ENCODE results near the gene TNS1. TPM values are rescaled to one million over a fixed set of nuclear protein-coding genes. Genes with fewer than 3 reads are reported as not detected.

The TNS1 gene
- total RNA-seq, 1 experiment from 2014 or later = 4.5 TPM

DNA sequence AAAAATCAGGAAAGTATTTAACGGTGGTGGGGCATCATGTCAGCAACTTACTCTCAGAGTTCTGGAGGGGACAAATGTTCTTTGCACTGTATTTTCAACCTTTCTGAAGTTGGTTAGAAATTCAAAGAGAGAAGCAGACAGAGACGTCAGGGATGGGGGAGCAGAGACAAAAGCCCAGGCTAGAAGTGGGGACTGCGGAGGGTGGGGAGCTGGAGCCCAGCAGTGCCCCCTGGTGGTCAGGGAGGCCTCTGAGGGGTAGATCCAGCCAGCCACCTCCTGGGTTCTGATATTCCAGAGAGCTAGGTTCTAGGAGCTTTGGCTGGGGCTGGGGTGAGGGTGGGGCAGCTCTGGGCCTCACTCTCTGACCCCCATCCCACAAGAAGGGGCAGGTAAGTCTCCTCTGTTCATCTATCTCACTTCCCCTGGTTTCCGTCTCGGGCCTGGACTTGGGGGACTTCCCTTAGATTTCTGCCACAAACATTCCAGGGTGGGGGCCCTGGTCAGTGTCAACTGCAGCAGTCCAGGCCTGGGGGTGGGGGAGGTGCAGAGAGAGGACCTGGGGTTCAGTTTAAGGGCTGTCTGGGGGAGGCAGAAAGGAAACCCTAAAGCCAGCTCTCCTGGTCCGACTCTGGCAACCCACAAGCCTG, 8.9 kb downstream of the TNS1 start:
- Mint-ChIP-seq H3K4me3 (no peak overlapping the region), H3K9me3 (no peaks in the 10 kb centered on the region), H3K36me3 (no peaks in the 10 kb centered on the region), H3K27ac (no peak overlapping the region), H3K27me3 (ENCODE audit: low read depth) (peaks cover 4% of the 10 kb centered on the region; the same call in 1 of the 2 replicates), H3K4me1 (peaks cover 16% of the 10 kb centered on the region)
- DNase-seq (ENCODE audit: low spot score) (peak; percentile 85), ATAC-seq (peak; percentile 91)
- ChIA-PET POLR2A (no interaction called here), CTCF (interaction anchor here (0.6 to 4.9 kb wide), 74 partner anchors 9 to 376 kb away, joined by 3 to 158 read pairs (median 5); partner anchors contain the start of genes RUFY4 and TNS1)
- TF ChIP-seq TEAD4 (CRISPR knock-in tag; IDR thresholded peaks at IDR 0.05) = no peak
- peak; percentile 90 for TF ChIP-seq CTCF (IDR thresholded peaks at IDR 0.05)

DNA sequence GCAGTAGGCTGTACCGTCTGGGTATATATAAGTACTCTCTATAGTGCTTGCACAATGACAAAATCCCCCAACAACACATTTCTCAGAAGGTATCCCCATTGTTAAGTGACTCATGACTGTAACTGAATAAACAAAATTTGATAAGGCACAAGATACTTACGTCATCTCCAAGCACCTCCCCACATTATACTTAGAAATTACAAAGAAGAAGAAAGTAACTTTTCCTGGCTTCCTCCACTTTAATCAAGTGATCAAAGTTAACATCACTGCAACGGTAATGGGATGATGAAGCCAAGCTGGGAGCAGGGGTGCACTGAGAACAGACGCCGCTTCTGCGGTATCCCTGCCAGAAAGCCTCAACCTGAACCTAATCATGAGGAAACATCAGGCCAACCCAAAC, 9.7 kb downstream of the TNS1 start:
- ChIA-PET CTCF (interaction anchor here (0.7 to 4.9 kb wide), 42 partner anchors 13 to 343 kb away, joined by 3 to 158 read pairs (median 8); partner anchors contain the start of genes RUFY4 and TNS1), POLR2A (no interaction called here)
- no peak overlapping the region for H3K27ac Mint-ChIP-seq
- H3K27me3 Mint-ChIP-seq (ENCODE audit: low read depth) = no peaks in the 10 kb centered on the region
- TF ChIP-seq RELA (CRISPR knock-in tag; IDR thresholded peaks at IDR 0.05; ENCODE audit: borderline replicate concordance) (no peak), TP53 (CRISPR knock-in tag; IDR thresholded peaks at IDR 0.05) (no peak), ZNF396 (CRISPR knock-in tag; IDR thresholded peaks at IDR 0.05; ENCODE audit: borderline replicate concordance) (no peak), EMX1 (CRISPR knock-in tag; IDR thresholded peaks at IDR 0.05) (no peak)
- TF ChIP-seq, protein P1, sequence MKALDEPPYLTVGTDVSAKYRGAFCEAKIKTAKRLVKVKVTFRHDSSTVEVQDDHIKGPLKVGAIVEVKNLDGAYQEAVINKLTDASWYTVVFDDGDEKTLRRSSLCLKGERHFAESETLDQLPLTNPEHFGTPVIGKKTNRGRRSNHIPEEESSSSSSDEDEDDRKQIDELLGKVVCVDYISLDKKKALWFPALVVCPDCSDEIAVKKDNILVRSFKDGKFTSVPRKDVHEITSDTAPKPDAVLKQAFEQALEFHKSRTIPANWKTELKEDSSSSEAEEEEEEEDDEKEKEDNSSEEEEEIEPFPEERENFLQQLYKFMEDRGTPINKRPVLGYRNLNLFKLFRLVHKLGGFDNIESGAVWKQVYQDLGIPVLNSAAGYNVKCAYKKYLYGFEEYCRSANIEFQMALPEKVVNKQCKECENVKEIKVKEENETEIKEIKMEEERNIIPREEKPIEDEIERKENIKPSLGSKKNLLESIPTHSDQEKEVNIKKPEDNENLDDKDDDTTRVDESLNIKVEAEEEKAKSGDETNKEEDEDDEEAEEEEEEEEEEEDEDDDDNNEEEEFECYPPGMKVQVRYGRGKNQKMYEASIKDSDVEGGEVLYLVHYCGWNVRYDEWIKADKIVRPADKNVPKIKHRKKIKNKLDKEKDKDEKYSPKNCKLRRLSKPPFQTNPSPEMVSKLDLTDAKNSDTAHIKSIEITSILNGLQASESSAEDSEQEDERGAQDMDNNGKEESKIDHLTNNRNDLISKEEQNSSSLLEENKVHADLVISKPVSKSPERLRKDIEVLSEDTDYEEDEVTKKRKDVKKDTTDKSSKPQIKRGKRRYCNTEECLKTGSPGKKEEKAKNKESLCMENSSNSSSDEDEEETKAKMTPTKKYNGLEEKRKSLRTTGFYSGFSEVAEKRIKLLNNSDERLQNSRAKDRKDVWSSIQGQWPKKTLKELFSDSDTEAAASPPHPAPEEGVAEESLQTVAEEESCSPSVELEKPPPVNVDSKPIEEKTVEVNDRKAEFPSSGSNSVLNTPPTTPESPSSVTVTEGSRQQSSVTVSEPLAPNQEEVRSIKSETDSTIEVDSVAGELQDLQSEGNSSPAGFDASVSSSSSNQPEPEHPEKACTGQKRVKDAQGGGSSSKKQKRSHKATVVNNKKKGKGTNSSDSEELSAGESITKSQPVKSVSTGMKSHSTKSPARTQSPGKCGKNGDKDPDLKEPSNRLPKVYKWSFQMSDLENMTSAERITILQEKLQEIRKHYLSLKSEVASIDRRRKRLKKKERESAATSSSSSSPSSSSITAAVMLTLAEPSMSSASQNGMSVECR (CRISPR knock-in tag; IDR thresholded peaks at IDR 0.05; ENCODE audit: borderline replicate concordance) = no peak
- H3K4me1 Mint-ChIP-seq = peaks cover 22% of the 10 kb centered on the region
- H3K36me3 Mint-ChIP-seq = no peaks in the 10 kb centered on the region
- ATAC-seq = no peak
- H3K4me3 Mint-ChIP-seq = no peak overlapping the region
- no peaks in the 10 kb centered on the region for H3K9me3 Mint-ChIP-seq
- DNase-seq (ENCODE audit: low spot score) = no peak

DNA sequence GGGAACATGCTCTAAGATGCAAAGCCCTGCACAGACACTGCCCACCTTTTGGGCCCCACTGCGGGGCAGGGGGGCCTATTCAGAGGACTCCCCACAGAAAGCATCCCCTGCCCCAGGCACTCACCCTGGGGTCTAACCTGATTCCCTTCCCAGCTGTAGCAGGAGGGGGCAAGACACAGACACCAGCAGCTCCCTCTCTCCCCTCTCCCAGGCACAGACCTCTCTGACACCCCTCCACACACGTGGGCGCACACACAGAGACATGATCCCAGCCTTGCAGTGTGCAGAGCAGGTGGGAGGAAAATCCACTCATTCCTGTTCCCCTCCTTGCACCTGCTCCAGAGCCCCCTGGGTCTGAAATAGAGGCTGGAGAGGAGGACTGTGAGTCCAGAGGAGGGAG, 10.7 kb downstream of the TNS1 start:
- Mint-ChIP-seq H3K36me3 (no peaks in the 10 kb centered on the region), H3K27ac (no peak overlapping the region), H3K27me3 (ENCODE audit: low read depth) (no peaks in the 10 kb centered on the region), H3K4me1 (peaks cover 30% of the 10 kb centered on the region), H3K9me3 (no peaks in the 10 kb centered on the region), H3K4me3 (no peak overlapping the region)
- CTCF ChIA-PET = interaction anchor here (0.6 to 4.9 kb wide), 5 partner anchors 67 to 206 kb away, joined by 3 to 158 read pairs (median 20); no protein-coding TSS in a partner anchor
- TF ChIP-seq ESRRA (CRISPR knock-in tag; IDR thresholded peaks at IDR 0.05; ENCODE audit: borderline replicate concordance) = no peak
- TF ChIP-seq, protein P2, sequence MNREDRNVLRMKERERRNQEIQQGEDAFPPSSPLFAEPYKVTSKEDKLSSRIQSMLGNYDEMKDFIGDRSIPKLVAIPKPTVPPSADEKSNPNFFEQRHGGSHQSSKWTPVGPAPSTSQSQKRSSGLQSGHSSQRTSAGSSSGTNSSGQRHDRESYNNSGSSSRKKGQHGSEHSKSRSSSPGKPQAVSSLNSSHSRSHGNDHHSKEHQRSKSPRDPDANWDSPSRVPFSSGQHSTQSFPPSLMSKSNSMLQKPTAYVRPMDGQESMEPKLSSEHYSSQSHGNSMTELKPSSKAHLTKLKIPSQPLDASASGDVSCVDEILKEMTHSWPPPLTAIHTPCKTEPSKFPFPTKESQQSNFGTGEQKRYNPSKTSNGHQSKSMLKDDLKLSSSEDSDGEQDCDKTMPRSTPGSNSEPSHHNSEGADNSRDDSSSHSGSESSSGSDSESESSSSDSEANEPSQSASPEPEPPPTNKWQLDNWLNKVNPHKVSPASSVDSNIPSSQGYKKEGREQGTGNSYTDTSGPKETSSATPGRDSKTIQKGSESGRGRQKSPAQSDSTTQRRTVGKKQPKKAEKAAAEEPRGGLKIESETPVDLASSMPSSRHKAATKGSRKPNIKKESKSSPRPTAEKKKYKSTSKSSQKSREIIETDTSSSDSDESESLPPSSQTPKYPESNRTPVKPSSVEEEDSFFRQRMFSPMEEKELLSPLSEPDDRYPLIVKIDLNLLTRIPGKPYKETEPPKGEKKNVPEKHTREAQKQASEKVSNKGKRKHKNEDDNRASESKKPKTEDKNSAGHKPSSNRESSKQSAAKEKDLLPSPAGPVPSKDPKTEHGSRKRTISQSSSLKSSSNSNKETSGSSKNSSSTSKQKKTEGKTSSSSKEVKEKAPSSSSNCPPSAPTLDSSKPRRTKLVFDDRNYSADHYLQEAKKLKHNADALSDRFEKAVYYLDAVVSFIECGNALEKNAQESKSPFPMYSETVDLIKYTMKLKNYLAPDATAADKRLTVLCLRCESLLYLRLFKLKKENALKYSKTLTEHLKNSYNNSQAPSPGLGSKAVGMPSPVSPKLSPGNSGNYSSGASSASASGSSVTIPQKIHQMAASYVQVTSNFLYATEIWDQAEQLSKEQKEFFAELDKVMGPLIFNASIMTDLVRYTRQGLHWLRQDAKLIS (CRISPR knock-in tag; IDR thresholded peaks at IDR 0.05; ENCODE audit: borderline replicate concordance) = no peak
- TF ChIP-seq CBFB (CRISPR knock-in tag; IDR thresholded peaks at IDR 0.05; ENCODE audit: low read depth) = no peak
- no peak for TF ChIP-seq KAT7 (CRISPR knock-in tag; IDR thresholded peaks at IDR 0.05; ENCODE audit: borderline replicate concordance)
- TF ChIP-seq NR1H2 (CRISPR knock-in tag; IDR thresholded peaks at IDR 0.05) = no peak
- TF ChIP-seq ZNF232 (CRISPR knock-in tag; IDR thresholded peaks at IDR 0.05) = no peak
- TF ChIP-seq FOXJ3 (CRISPR knock-in tag; IDR thresholded peaks at IDR 0.05; ENCODE audit: borderline replicate concordance) = no peak
- TF ChIP-seq, protein P3, sequence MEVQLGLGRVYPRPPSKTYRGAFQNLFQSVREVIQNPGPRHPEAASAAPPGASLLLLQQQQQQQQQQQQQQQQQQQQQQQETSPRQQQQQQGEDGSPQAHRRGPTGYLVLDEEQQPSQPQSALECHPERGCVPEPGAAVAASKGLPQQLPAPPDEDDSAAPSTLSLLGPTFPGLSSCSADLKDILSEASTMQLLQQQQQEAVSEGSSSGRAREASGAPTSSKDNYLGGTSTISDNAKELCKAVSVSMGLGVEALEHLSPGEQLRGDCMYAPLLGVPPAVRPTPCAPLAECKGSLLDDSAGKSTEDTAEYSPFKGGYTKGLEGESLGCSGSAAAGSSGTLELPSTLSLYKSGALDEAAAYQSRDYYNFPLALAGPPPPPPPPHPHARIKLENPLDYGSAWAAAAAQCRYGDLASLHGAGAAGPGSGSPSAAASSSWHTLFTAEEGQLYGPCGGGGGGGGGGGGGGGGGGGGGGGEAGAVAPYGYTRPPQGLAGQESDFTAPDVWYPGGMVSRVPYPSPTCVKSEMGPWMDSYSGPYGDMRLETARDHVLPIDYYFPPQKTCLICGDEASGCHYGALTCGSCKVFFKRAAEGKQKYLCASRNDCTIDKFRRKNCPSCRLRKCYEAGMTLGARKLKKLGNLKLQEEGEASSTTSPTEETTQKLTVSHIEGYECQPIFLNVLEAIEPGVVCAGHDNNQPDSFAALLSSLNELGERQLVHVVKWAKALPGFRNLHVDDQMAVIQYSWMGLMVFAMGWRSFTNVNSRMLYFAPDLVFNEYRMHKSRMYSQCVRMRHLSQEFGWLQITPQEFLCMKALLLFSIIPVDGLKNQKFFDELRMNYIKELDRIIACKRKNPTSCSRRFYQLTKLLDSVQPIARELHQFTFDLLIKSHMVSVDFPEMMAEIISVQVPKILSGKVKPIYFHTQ (CRISPR knock-in tag; IDR thresholded peaks at IDR 0.05) = no peak
- no peak for TF ChIP-seq TCF7 (CRISPR knock-in tag; IDR thresholded peaks at IDR 0.05; ENCODE audit: low read depth)
- TF ChIP-seq, protein P4, sequence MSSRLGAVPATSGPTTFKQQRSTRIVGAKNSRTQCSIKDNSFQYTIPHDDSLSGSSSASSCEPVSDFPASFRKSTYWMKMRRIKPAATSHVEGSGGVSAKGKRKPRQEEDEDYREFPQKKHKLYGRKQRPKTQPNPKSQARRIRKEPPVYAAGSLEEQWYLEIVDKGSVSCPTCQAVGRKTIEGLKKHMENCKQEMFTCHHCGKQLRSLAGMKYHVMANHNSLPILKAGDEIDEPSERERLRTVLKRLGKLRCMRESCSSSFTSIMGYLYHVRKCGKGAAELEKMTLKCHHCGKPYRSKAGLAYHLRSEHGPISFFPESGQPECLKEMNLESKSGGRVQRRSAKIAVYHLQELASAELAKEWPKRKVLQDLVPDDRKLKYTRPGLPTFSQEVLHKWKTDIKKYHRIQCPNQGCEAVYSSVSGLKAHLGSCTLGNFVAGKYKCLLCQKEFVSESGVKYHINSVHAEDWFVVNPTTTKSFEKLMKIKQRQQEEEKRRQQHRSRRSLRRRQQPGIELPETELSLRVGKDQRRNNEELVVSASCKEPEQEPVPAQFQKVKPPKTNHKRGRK (CRISPR knock-in tag; IDR thresholded peaks at IDR 0.05; ENCODE audit: borderline replicate concordance) = no peak
- ATAC-seq = no peak
- DNase-seq (ENCODE audit: low spot score) = no peak
- POLR2A ChIA-PET = no interaction called here

Data from WTC11 (cell line).